GM19438 (cell line): ENCODE results near the gene ODAD3.
A peak's percentile ranks its signal among the peaks of the same experiment; 100 is the strongest.

ENCODE experiments used
- ATAC-seq: cut with Tn5 transposase; IDR thresholded peaks from one replicate; pipeline ENCODE4 v1.9.1; 2021; ENCODE audit warnings: low read depth; ENCODE audit not compliant: unreplicated experiment

ODAD3 gene

GRCh38 chr19:11378319-11379189, 56.4 kb downstream of the ODAD3 start:
- no peak for ATAC-seq

DNA sequence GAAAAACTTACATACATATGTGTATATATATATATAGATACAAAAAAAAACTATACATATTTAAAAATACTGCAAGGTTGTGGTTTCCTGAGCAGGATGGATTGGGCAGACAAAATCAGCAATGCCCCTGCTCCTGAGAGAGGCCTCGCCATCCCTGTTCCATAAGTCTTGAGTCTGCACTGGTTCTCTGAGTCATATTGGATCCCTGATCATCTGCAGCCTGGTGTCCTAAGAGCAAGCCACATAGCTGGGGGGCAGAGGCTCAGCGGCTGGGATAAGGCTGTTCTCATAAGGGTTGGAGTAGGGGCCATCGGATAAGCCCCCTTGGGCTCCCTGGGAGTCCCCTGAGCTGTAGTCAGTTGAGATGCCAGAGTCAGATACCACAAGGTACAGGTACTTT, 57.2 kb downstream of the ODAD3 start:
- no peak for ATAC-seq

- no peak for ATAC-seq
Measured at GRCh38 chr19:11377237-11377636, 57.7 kb downstream of the ODAD3 start.

DNA sequence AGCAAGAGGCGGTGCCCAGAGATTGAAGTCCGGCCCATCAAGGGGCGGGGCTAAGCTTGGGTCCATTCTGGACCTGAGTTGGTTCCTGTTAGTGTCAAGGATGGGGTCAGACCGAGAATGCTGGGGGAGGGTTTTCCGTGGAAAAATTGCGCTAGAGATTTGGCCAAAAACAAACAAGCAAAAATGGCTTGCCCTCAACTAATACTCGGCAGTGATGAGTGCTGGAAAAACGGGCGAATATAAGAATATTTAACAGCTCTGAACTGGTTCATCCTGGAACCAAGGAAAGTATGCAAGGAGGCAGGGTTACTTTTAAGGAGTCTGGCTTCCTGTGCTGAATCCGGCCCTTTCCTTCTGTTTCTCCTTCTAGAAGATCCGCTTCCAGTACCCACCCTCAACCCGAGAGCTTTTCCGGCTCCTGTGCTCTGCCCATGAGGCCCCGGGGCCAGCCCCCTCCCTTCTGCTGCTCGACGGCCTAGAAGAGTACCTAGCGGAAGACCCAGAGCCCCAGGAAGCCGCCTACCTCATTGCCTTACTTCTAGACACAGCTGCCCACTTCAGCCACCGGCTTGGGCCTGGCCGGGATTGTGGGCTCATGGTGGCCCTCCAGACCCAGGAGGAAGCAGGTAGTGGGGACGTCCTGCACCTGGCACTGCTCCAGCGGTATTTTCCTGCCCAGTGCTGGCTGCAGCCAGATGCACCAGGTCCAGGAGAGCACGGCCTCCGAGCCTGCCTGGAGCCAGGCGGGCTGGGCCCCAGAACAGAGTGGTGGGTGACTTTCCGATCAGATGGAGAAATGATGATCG, 59.6 kb downstream of the ODAD3 start:
- ATAC-seq = no peak

- ATAC-seq = peak; percentile 83
Measured at GRCh38 chr19:11374433-11375142, 60.3 kb downstream of the ODAD3 start, which contains the start of gene SWSAP1. Gene SWSAP1, plus strand, starts transcription at chr19:11374666. Its CDS starts 15 bp downstream, at chr19:11374681.

DNA sequence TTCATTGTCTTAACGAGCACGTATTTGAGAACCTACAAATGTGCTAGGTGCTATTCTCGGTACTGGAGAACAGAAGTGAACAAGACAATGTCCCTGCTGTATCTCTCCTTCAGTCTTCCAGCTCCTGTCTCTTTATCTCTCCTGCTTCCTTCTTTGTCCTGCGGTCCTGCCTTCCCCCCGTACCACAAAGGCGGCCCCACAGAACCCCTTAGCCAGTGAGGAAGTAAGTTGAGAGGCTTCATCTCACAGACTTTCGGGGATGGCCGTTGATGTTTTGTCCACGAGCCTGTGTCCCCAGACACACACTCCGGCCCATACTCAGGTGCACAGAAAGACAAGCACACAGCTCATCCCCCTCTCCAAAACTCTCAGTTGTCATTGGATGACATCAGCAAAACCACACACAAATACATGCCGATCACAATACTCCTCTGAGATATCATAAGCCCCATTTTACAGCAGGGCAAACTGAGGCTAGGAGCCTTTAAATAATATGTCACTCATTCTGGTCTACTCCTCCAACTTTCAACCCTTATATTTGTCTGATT, 61.0 kb downstream of the ODAD3 start:
- ATAC-seq = no peak

DNA sequence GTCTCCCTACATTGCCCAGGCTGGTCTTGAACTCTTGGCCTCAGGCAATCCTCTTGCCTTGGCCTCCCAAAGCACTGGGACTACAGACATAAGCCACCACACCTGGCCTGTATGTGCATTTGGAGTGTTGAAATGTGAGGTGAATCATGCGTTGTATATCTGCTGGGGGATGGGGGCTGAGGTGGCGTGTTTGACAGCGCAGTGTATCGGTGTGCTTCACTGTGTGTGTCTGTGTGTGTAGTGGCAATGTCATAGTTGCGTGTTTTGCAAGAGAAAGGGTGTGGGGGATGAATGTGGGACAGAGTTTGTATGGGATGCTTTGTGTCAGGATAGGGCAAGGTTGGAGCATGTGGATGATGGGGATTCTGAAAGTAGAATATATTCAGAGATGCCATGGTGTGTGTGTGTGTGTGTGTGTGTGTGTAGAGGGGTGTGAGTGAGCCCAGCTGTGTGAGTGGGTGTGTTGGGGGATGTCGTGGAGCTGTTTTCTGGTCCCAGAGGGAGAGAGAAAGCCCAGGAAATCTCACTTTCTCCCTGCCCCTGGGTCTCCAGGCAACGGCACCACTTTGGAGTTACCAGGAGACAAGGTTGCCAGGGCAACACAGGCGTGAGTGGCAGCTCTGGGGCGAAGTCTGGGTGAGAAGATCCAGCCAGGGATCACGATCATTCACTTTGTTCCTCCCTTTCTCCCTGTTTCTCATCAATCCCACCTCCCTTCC, 61.6 kb downstream of the ODAD3 start:
- no peak for ATAC-seq

- ATAC-seq = no peak
Measured at GRCh38 chr19:11370744-11371143, 64.2 kb downstream of the ODAD3 start.
